ENCODE measurements around the gene L3HYPDH.
"Not testable (repeated sequence)": the region's sequence is repeated elsewhere in the genome, so short reads cannot be mapped to it uniquely, and the experiment has no call there.

The L3HYPDH gene

GRCh38 chr14:59478540-59478939 lies 5.7 kb downstream of the L3HYPDH start:
- no peak for DNase-seq (ENCODE audit: low spot score)

GRCh38 chr14:59475709-59476108 lies 8.5 kb downstream of the L3HYPDH start:
- DNase-seq (ENCODE audit: low spot score), result no peak

GRCh38 chr14:59474172-59474571 lies 10.0 kb downstream of the L3HYPDH start:
- DNase-seq (ENCODE audit: low spot score), result no peak

- DNase-seq (ENCODE audit: low spot score), result no peak
Measured at GRCh38 chr14:59465316-59466135, 18.7 kb downstream of the L3HYPDH start, which contains the start of gene GPR135. Gene GPR135 (minus strand): TSS chr14:59465380. CDS start chr14:59465226, 154 bp downstream.

GRCh38 chr14:59464486-59465315 lies 19.5 kb downstream of the L3HYPDH start:
- DNase-seq (ENCODE audit: low spot score), result no peak

- DNase-seq (ENCODE audit: low spot score), result no peak
Measured at GRCh38 chr14:59463787-59464485, 20.3 kb downstream of the L3HYPDH start.

GRCh38 chr14:59461891-59462290 lies 22.3 kb downstream of the L3HYPDH start:
- no peak for DNase-seq (ENCODE audit: low spot score)

- no peak for DNase-seq (ENCODE audit: low spot score)
Measured at GRCh38 chr14:59460378-59460777, 23.8 kb downstream of the L3HYPDH start.

GRCh38 chr14:59458486-59458885 lies 25.7 kb downstream of the L3HYPDH start:
- no peak for DNase-seq (ENCODE audit: low spot score)

GRCh38 chr14:59455411-59455810 lies 28.8 kb downstream of the L3HYPDH start:
- DNase-seq (ENCODE audit: low spot score), result no peak

GRCh38 chr14:59454139-59454538 lies 30.1 kb downstream of the L3HYPDH start:
- DNase-seq (ENCODE audit: low spot score), result peak; percentile 8

- no peak for DNase-seq (ENCODE audit: low spot score)
Measured at GRCh38 chr14:59451849-59452248, 32.4 kb downstream of the L3HYPDH start.

GRCh38 chr14:59450716-59451115 lies 33.5 kb downstream of the L3HYPDH start:
- DNase-seq (ENCODE audit: low spot score), result no peak

GRCh38 chr14:59448673-59449072 lies 35.5 kb downstream of the L3HYPDH start:
- DNase-seq (ENCODE audit: low spot score), result not testable (repeated sequence)

- DNase-seq (ENCODE audit: low spot score), result no peak
Measured at GRCh38 chr14:59439256-59439965, 44.8 kb downstream of the L3HYPDH start.

- no peak for DNase-seq (ENCODE audit: low spot score)
Measured at GRCh38 chr14:59438195-59438647, 46.0 kb downstream of the L3HYPDH start.

- no peak for DNase-seq (ENCODE audit: low spot score)
Measured at GRCh38 chr14:59435987-59436386, 48.2 kb downstream of the L3HYPDH start.

GRCh38 chr14:59435101-59435500 lies 49.1 kb downstream of the L3HYPDH start:
- no peak for DNase-seq (ENCODE audit: low spot score)

GRCh38 chr14:59429790-59430189 lies 54.4 kb downstream of the L3HYPDH start:
- DNase-seq (ENCODE audit: low spot score), result no peak

- DNase-seq (ENCODE audit: low spot score), result peak; percentile 60
Measured at GRCh38 chr14:59428581-59429012, 55.6 kb downstream of the L3HYPDH start.

Data from COLO829 (cell line).